RWPE1 (cell line): Measurements from ENCODE around the gene FRMD3.
"Not testable (repeated sequence)": the region's sequence is repeated elsewhere in the genome, so short reads cannot be mapped to it uniquely, and the experiment has no call there.

Source experiments
- CTCF ChIA-PET: fragments of 350-600 bp; sonication (Branson Sonifier 250); formaldehyde crosslinking; extraction: SDS; loops from one replicate; lab custom pipeline; 2021; lab: Yijun Ruan, JAX
- POLR2A ChIA-PET: fragments of 400-600 bp; formaldehyde crosslinking; extraction: SDS; loops from one replicate; lab custom pipeline; 2020; ENCODE audit warnings: antibody characterized with exemption; ENCODE audit not compliant: low non-redundant PET; lab: Yijun Ruan, JAX
- DNase-seq: peaks from one replicate; pipeline ENCODE4 v3.0.0; 2012; ENCODE audit warnings: low spot score
- H3K27ac ChIP-seq: fragments of 450-650 bp; 2 replicates; pipeline ENCODE4 v1.5.1; 2017
- TF ChIP-seq, protein P1 (sequence below): fragments of 450-650 bp; conservative IDR thresholded peaks from 2 replicates; pipeline ENCODE4 v1.5.1; 2017; ENCODE audit warnings: low read depth, mild to moderate bottlenecking

The FRMD3 gene

DNA sequence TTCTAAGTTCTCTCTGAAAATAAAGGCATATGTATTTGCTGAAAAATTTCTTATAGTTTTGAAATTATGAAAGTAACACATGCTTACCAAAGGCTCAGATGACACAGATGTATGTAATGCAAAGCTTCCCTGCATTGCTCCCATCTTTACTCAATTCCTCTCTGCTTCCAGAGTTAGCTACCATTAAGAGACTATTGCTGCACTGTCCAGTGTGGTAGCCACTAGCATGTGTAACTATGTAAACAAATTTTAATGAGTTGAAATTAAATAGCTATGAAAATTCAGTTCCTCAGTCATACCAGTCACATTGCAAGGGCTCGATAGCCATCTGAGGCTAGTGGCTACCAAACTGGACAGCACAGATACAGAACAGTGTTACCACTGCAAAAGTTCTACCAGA is 17.9 kb downstream of the FRMD3 start:
- TF ChIP-seq, protein P1, sequence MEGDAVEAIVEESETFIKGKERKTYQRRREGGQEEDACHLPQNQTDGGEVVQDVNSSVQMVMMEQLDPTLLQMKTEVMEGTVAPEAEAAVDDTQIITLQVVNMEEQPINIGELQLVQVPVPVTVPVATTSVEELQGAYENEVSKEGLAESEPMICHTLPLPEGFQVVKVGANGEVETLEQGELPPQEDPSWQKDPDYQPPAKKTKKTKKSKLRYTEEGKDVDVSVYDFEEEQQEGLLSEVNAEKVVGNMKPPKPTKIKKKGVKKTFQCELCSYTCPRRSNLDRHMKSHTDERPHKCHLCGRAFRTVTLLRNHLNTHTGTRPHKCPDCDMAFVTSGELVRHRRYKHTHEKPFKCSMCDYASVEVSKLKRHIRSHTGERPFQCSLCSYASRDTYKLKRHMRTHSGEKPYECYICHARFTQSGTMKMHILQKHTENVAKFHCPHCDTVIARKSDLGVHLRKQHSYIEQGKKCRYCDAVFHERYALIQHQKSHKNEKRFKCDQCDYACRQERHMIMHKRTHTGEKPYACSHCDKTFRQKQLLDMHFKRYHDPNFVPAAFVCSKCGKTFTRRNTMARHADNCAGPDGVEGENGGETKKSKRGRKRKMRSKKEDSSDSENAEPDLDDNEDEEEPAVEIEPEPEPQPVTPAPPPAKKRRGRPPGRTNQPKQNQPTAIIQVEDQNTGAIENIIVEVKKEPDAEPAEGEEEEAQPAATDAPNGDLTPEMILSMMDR = no peak
- POLR2A ChIA-PET = no interaction called here
- no peak for DNase-seq
- CTCF ChIA-PET = interaction anchor here (2.0 kb wide), 1 partner anchor 19 kb away, joined by 7 read pairs; the partner anchor contains the start of gene FRMD3
- no peak overlapping the region for H3K27ac ChIP-seq

DNA sequence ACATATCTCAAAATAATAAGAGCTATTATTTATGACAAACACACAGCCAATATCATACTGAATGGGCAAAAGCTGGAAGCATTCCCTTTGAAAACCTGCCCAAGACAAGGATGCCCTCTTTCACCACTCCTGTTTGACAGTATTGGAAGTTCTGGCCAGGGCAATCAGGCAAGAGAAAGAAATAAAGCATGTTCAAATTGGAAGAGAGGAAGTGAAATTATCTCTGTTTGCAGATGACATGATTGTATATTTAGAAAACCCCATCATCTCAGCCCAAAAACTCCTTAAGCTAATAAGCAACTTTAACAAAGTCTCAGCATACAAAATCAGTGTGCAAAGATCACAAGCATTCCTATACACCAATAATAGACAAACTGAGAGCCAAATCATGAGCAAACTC is 20.2 kb downstream of the FRMD3 start:
- POLR2A ChIA-PET, DNase-seq, CTCF ChIA-PET, H3K27ac ChIP-seq: not testable (repeated sequence)

DNA sequence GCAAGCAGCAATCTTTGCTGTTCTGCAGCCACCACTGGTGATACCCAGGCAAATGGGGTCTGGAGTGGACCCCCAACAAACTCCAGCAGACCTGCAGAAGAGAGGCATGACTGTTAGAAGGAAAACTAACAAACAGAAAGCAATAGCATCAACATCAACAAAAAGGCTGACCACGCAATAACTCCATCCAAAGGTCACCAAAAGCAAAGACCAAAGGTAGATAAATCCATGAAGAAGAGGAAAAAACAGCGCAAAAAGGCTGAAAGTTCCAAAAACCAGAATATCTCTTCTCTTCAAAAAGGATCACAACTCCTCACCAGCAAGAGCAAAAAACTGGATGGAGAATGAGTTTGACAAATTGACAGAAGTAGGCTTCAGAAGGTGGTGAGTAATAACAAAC is 23.4 kb downstream of the FRMD3 start:
- ChIA-PET POLR2A (no interaction called here), CTCF (no interaction called here)

DNA sequence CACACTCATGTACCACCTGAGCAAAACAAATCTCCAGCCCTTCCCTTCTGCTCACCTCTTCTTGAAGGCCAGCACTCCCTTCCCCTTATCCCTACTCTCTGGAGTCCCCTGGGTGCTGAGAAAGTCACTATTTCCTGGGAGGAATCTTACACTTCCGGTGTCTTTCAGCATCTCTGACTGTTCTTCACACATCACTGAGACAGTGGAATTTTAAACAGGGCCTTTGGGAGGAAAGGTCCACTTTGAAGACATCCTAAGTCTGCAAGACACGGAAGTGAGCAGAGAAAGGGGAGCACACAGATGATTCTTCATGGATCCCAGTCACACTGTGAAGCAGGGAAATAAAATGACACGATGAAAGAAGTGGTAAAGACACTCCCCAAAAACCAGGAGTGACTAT is 25.6 kb downstream of the FRMD3 start:
- ChIA-PET POLR2A (no interaction called here), CTCF (no interaction called here)
- no peak for DNase-seq
- TF ChIP-seq, protein P1 = no peak
- no peak overlapping the region for H3K27ac ChIP-seq

More for the DNA sequence above, 23.4 kb downstream of the FRMD3 start:
- DNase-seq = no peak
- H3K27ac ChIP-seq = no peak overlapping the region
- TF ChIP-seq, protein P1 = no peak

DNA sequence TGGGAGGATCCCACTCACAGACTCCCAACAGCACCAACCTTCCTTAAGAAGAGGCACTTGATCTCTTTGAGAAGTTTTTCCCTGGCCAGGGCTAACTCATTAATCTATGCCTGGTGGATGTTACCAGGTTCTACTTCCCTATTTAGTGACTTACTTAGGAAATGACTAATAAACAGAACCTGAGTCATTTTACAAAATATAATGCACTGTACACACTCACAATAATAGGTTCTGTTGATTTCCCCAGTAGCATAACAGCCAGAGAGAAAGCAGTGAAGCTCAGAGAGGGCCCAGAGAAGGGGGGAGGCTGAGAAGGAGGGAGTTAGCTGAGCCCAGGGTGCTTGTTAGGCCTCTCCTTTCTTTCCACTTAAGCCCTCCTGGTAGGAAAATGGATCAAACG is 27.1 kb downstream of the FRMD3 start:
- DNase-seq = peak; percentile 11
- CTCF ChIA-PET = no interaction called here
- TF ChIP-seq, protein P1 = no peak
- POLR2A ChIA-PET = no interaction called here
- H3K27ac ChIP-seq = no peak overlapping the region

DNA sequence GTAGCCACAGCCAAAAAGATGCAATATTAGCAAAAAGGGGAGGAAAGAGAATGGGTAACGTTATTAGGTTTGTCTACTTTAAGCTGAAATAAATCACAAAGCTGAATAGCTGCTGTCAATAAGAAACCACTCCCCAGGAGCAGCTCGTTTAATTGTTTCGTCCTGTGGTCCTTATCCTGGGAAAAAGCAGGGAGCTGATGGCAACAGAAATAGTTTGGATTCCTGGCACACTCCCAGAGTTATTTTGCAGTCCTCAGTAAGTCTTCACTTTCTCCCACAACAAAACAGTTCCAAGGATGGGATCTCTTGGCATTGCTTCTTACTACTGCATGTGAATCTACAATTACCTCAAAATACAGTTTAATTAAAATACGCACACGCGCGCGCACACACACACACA is 28.8 kb downstream of the FRMD3 start:
- no peak overlapping the region for H3K27ac ChIP-seq
- TF ChIP-seq, protein P1 = no peak
- ChIA-PET CTCF (interaction anchor here (0.6 kb wide), 1 partner anchor 276 kb away, joined by 3 read pairs; no protein-coding TSS in a partner anchor), POLR2A (no interaction called here)
- no peak for DNase-seq

DNA sequence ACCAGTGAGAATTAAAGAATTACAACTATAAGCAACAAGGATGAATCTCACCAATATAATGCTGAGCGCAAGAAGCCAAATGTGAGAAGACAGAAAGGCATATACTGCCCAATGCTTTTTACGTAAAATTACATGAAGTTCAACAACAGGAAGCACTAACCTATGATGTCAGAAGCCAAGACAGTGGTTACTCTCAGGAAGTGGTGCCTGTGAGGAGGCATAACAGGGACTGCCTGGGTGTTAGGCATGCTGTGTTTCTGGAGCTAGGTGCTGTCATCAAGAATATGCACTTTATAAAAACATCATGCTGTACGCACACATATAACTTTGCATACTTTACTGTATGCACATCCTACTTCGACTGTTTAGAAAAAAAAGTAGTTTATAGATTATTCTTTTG is 30.1 kb downstream of the FRMD3 start:
- no peak overlapping the region for H3K27ac ChIP-seq
- ChIA-PET CTCF (interaction anchor here (0.7 kb wide), 1 partner anchor 237 kb away, joined by 3 read pairs; no protein-coding TSS in a partner anchor), POLR2A (no interaction called here)
- DNase-seq = no peak
- TF ChIP-seq, protein P1 = no peak
